HG02642 (cell line): ENCODE measurements around the gene GIPC3.
A peak's percentile ranks its signal among the peaks of the same experiment; 100 is the strongest.
"Not testable (repeated sequence)": the region's sequence is repeated elsewhere in the genome, so short reads cannot be mapped to it uniquely, and the experiment has no call there.

ENCODE experiments used
- ATAC-seq: cut with Tn5 transposase; IDR thresholded peaks from one replicate; pipeline ENCODE4 v1.9.1; 2021; ENCODE audit warnings: mild to moderate bottlenecking; ENCODE audit not compliant: unreplicated experiment, poor library complexity

The GIPC3 gene

GRCh38 chr19:3549816-3550215 is 35.5 kb upstream of the GIPC3 start:
- no peak for ATAC-seq

- ATAC-seq, result no peak
Measured at GRCh38 chr19:3550947-3551791, 34.1 kb upstream of the GIPC3 start.

GRCh38 chr19:3551792-3552095 is 33.5 kb upstream of the GIPC3 start:
- ATAC-seq, result no peak

GRCh38 chr19:3554254-3555083 is 30.8 kb upstream of the GIPC3 start:
- ATAC-seq, result no peak

- no peak for ATAC-seq
Measured at GRCh38 chr19:3555653-3556422, 29.4 kb upstream of the GIPC3 start.

GRCh38 chr19:3556423-3556977 is 28.8 kb upstream of the GIPC3 start:
- ATAC-seq, result no peak

- ATAC-seq, result peak; percentile 36
Measured at GRCh38 chr19:3556978-3557460, 28.3 kb upstream of the GIPC3 start.

GRCh38 chr19:3557461-3558248 is 27.6 kb upstream of the GIPC3 start, which contains the start of gene MFSD12:
TSS of gene MFSD12 (minus strand) at chr19:3557586. CDS start at chr19:3557403, 183 bp downstream.
- ATAC-seq, result peak; percentile 89

GRCh38 chr19:3563709-3564524 is 21.4 kb upstream of the GIPC3 start:
- no peak for ATAC-seq

- ATAC-seq, result no peak
Measured at GRCh38 chr19:3565139-3565538, 20.1 kb upstream of the GIPC3 start.

- ATAC-seq, result not testable (repeated sequence)
Measured at GRCh38 chr19:3570042-3570441, 15.2 kb upstream of the GIPC3 start.

GRCh38 chr19:3570606-3571011 is 14.7 kb upstream of the GIPC3 start:
- ATAC-seq, result no peak

GRCh38 chr19:3572132-3572854 is 13.0 kb upstream of the GIPC3 start:
- ATAC-seq, result peak; percentile 92

GRCh38 chr19:3572855-3573161 is 12.5 kb upstream of the GIPC3 start, which contains the start of gene HMG20B:
TSS of gene HMG20B (plus strand) at chr19:3572944. CDS start at chr19:3573310, 366 bp downstream.
- no peak for ATAC-seq

GRCh38 chr19:3573162-3573857 is 12.0 kb upstream of the GIPC3 start:
- peak; percentile 10 for ATAC-seq

- ATAC-seq, result no peak
Measured at GRCh38 chr19:3573858-3574637, 11.2 kb upstream of the GIPC3 start.

GRCh38 chr19:3575260-3575741 is 10.0 kb upstream of the GIPC3 start:
- no peak for ATAC-seq
